K562 (cell line): ENCODE results near the gene GPRC5B. TPM values are rescaled to one million over a fixed set of nuclear protein-coding genes. Genes with fewer than 3 reads are reported as not detected.
A peak's percentile ranks its signal among the peaks of the same experiment; 100 is the strongest.

Experiments
- ATF3 ChIP-seq, 2 experiments: fragments of 450-650 bp in 1 of 2; sonication (generic) in 1 of 2; formaldehyde crosslinking in 1 of 2; IDR thresholded peaks in 1 of 2; conservative IDR thresholded peaks in 1 of 2; 2 replicates each; pipeline versions ENCODE4 v1.6.1 to v1.8.1; 2016 to 2023; ENCODE audit warnings: mild to moderate bottlenecking in 2 of 2, moderate library complexity in 2 of 2, inconsistent platforms in 1 of 2, missing genetic modification reagents in 1 of 2
- ATF6 ChIP-seq: sonication (generic); formaldehyde crosslinking; IDR thresholded peaks from 2 replicates; pipeline ENCODE4 v1.4.0; 2020; ENCODE audit warnings: mild to moderate bottlenecking, missing genetic modification reagents
- CBX8 ChIP-seq: fragments of 200-600 bp; sonication (generic); IDR thresholded peaks from 2 replicates; pipeline ENCODE4 v1.6.1; 2012; ENCODE audit warnings: borderline replicate concordance, mixed run types, low read depth, mild to moderate bottlenecking, moderate library complexity, mixed read lengths, low read length, control low read depth, inconsistent platforms; ENCODE audit not compliant: poor library complexity, severe bottlenecking; ENCODE audit errors: extremely low read depth
- CEBPB ChIP-seq: fragments of 450-650 bp; IDR thresholded peaks from 2 replicates; pipeline ENCODE4 v1.6.1; 2016; ENCODE audit warnings: missing genetic modification characterization, missing compliant biosample characterization
- FIP1L1 ChIP-seq: fragments of 200-400 bp; formaldehyde crosslinking; IDR thresholded peaks from 2 replicates; pipeline ENCODE4 v1.6.1; 2018; ENCODE audit warnings: mild to moderate bottlenecking, low read depth, low read length; ENCODE audit not compliant: poor library complexity, severe bottlenecking
- IRF9 ChIP-seq: fragments of 450-650 bp; IDR thresholded peaks from 2 replicates; pipeline ENCODE4 v1.6.1; 2016; ENCODE audit warnings: missing biosample characterization, missing genetic modification characterization
- KLF6 ChIP-seq: fragments of 250-450 bp; sonication (Bioruptor Pico); IDR thresholded peaks from 2 replicates; pipeline ENCODE4 v1.4.0; 2020; ENCODE audit warnings: mild to moderate bottlenecking, moderate library complexity, borderline replicate concordance
- MXI1 ChIP-seq: IDR thresholded peaks from 2 replicates; pipeline ENCODE4 v1.6.1; 2011; ENCODE audit warnings: low read depth, mild to moderate bottlenecking, improper control_type of control experiment, low read length
- NONO ChIP-seq, 2 experiments: fragments of 200-400 bp in 1 of 2; fragments of 450-650 bp in 1 of 2; formaldehyde crosslinking in 1 of 2; IDR thresholded peaks; 2 replicates each; pipeline ENCODE4 v1.6.1; 2017; ENCODE audit warnings: low read depth in 2 of 2, mild to moderate bottlenecking in 2 of 2, moderate library complexity in 2 of 2, low read length in 1 of 2
- PHTF2 ChIP-seq: fragments of 250-450 bp; sonication (Bioruptor Pico); IDR thresholded peaks from 2 replicates; pipeline ENCODE4 v1.5.0; 2021; ENCODE audit warnings: mild to moderate bottlenecking
- PML ChIP-seq: IDR thresholded peaks from 2 replicates; pipeline ENCODE4 v1.6.1; 2012; ENCODE audit warnings: low read length, inconsistent platforms
- PRMT5 ChIP-seq: sonication (generic); formaldehyde crosslinking; IDR thresholded peaks from 2 replicates; pipeline ENCODE4 v1.5.0; 2020; ENCODE audit warnings: missing genetic modification reagents
- RBM25 ChIP-seq: fragments of 200-400 bp; formaldehyde crosslinking; IDR thresholded peaks from 2 replicates; pipeline ENCODE4 v1.6.1; 2018; ENCODE audit warnings: low read length, low read depth, moderate library complexity; ENCODE audit not compliant: severe bottlenecking
- XRCC4 ChIP-seq: IDR thresholded peaks from one replicate; pipeline ENCODE4 v1.6.1; 2011; ENCODE audit not compliant: insufficient read depth, insufficient read length; ENCODE audit errors: extremely low read depth
- ZNF134 ChIP-seq: fragments of 250-450 bp; sonication (Bioruptor Pico); conservative IDR thresholded peaks from 2 replicates; pipeline ENCODE4 v1.4.0; 2020
- ZNF507 ChIP-seq: conservative IDR thresholded peaks from 2 replicates; pipeline ENCODE4 v1.6.1; 2017; ENCODE audit warnings: missing genetic modification characterization, missing compliant biosample characterization
- ZNF609 ChIP-seq: sonication (generic); formaldehyde crosslinking; IDR thresholded peaks from 2 replicates; pipeline ENCODE4 v1.8.1; 2023; ENCODE audit warnings: missing genetic modification reagents, mild to moderate bottlenecking, borderline replicate concordance
- polyA plus RNA-seq, 8 experiments: library from polyadenylated mRNA; depleted of rRNA in 4 of 8; stranded (reverse) in 5 of 8; unstranded in 3 of 8; fragments of >200 nt; fragmentation: Nextera tagmentation in 2 of 8; fragmentation: Illumina TruSeq in 1 of 8; extraction: Ambion mirVana in 2 of 8; extraction: Trizol in 1 of 8; gene quantifications; 2 replicates each; pipeline versions ENCODE4 v1.2.1 to v1.2.3, GENCODE V29; 2011 to 2014; ENCODE audit warnings: inconsistent platforms in 1 of 8, missing spikeins in 1 of 8
- total RNA-seq, 7 experiments: library from RNA; depleted of rRNA in 6 of 7; stranded (reverse); fragments of >200 nt in 6 of 7; fragmentation: Illumina TruSeq in 2 of 7; extraction: Trizol in 2 of 7; gene quantifications; 2 replicates each; pipeline versions ENCODE4 v1.2.1 to v1.2.3, GENCODE V29; 2011 to 2021; ENCODE audit warnings: low replicate concordance in 1 of 7

GPRC5B gene
- total and polyA plus RNA-seq, 9 of the 15 experiments (the other 6 are each of a cell fraction or from before 2014, with no cell fraction given) = 0.65 to 5.5 (median 1.3) TPM

GRCh38 chr16:19909750-19910322 lies 25.2 kb upstream of the GPRC5B start (continued):
- no peak for TF ChIP-seq ZNF609 (CRISPR knock-in tag)
- TF ChIP-seq PML = no peak
- peak; percentile 39; the same call in 1 of the 2 replicates for TF ChIP-seq ATF3 (IDR thresholded peaks at IDR 0.05)
- TF ChIP-seq ATF3 (CRISPR knock-in tag; conservative IDR thresholded peaks at IDR 0.05) = no peak
- TF ChIP-seq CEBPB (tag) = peak; percentile 66; the same call in 1 of the 2 replicates
- TF ChIP-seq PRMT5 = no peak
- no peak for TF ChIP-seq KLF6 (CRISPR knock-in tag)
- no peak for TF ChIP-seq ZNF134 (CRISPR knock-in tag)
- no peak for TF ChIP-seq IRF9 (tag)
- TF ChIP-seq ZNF507 (tag) = no peak
- TF ChIP-seq NONO (IDR thresholded peaks at IDR 0.05; ENCODE audit: low read depth in 2 of 2, low read length in 1 of 2) = no peak
- peak; percentile 71 for TF ChIP-seq RBM25
- TF ChIP-seq ATF6 (CRISPR knock-in tag) = no peak
- TF ChIP-seq XRCC4 = no peak
- no peak for TF ChIP-seq FIP1L1
- TF ChIP-seq CBX8 = no peak
- TF ChIP-seq MXI1 = no peak
- TF ChIP-seq PHTF2 = no peak
